ENCODE measurements around the gene DOCK4.

Gene DOCK4

DNA sequence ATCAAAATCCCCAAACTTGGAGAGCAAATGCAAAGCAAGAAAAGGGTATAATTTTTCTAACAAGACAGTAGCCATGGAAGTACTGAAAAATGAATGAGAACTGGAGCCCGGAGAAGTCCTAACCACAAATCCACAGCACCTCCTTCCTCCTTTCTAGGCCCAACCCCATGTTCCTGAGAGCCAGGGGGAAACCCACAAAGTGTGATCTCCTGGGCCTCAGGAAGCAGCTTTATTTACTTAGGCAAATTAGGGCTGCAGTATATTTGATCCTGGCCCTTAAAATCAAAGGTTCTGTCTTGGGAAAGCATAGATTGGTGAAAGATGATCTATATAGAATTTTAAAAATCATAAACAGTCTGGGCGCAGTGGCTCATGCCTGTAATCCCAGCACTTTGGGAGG lies 103.0 kb downstream of the DOCK4 start:
- no peak for FAIRE-seq

- no peak for FAIRE-seq
Observed at GRCh38 chr7:112101201-112101846, 104.9 kb downstream of the DOCK4 start.

- FAIRE-seq, result no peak
Observed at GRCh38 chr7:112097524-112097923, 108.7 kb downstream of the DOCK4 start.

DNA sequence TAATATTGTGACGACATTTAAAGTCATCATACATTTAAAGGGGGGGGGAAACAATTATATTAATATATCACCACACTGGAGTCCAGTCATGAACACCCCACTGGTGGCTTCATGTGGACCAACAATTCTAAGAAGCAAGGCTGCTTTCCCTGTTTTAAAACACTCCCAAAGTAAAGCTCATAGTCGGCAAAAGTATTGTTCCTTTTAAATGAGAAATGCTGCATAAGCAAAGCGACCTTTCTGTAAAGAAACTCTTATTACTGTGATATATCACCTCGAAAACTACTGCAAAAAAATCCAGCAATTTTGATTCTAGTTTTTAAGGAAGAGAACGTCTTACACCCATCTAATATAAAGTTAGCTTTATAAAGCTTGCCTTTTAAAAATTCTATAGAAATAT lies 112.8 kb downstream of the DOCK4 start:
- FAIRE-seq, result no peak

GRCh38 chr7:112092709-112093395 lies 113.3 kb downstream of the DOCK4 start:
- no peak for FAIRE-seq

GRCh38 chr7:112092306-112092705 lies 113.9 kb downstream of the DOCK4 start:
- no peak for FAIRE-seq

GRCh38 chr7:112091768-112092167 lies 114.4 kb downstream of the DOCK4 start:
- no peak for FAIRE-seq

GRCh38 chr7:112089551-112089950 lies 116.6 kb downstream of the DOCK4 start:
- FAIRE-seq, result no peak

- FAIRE-seq, result no peak
Observed at GRCh38 chr7:112088484-112089016, 117.6 kb downstream of the DOCK4 start.

DNA sequence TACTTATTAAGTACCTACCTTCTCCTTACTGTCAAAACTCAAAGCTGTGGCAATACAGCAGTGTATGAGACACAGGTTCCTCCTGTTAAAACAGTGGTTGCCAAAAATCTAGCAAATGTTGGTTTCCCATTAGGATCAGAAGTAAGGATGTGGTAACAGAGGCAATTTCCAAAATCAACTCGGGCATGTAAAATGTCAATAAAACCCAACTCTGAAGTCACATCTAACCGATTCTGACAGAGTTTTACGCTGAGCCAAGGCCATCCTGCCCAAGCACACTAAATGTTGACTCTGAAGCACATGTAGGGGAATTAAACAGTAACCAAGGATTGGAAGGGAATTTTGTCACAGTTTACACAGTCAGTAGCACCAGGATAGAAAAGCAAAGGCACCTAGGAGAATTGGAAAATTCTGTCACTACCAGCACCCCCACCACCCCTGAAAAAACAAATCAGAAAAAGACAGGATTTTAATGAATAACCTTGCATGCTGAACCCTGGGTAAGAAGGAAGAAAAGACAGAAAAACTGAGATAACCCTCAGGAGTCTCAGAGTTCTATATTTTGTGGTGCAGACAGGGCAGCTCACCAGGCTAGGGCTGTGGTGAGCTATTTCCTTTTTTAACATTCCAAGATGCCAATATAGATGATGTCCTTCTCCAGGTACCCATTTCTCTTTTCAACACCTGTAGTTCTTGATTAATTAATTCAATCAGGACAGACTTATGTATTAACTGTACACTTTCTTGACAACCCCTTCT lies 119.5 kb downstream of the DOCK4 start:
- no peak for FAIRE-seq

DNA sequence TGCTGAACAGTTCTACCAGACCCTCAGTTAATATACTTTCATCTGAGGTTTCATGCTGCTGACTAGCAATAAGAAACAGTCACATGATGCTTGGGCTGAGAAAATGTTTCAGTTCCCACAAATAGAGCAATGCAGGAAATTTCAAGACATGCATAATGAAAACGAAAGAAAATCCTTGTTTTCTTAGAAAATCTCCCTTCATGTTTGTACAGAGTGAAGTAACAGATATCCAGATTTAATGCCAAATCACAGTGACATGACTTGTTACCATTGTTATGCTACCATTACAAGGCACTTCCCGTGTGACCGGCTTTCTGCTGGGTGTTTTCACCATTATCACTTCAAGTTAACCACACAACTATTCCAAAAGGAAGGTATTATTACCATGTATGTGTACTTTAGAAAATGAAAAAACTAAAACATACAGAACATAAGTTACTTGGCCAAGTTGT lies 121.7 kb downstream of the DOCK4 start:
- FAIRE-seq, result no peak

DNA sequence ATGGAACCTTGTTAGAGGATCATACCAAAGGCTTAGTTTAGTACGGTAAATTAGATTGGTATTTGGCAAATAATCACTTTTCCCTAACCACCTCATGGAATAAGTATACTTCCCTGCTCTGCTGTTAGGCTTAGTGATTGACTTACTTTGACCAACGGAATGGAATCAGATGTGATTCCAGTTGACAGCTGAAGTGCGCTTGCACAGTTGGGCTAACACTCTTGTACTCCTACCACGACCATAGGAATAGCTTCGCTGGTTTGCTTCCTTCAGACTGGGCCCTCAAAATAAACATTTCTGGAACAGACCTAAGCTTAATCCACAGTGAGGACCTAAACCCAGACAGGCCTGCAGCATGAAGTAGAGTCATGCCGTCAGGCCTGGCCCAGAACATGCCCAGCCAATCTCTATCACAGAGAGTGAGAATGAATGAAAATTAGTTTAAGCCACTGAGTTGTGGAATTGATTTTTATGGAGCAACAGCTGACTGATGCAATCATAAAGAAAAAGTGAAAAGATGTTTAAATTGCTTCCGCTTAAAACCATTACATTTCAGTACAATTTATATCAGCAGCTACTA lies 122.3 kb downstream of the DOCK4 start:
- FAIRE-seq, result no peak

GRCh38 chr7:112082306-112082705 lies 123.9 kb downstream of the DOCK4 start:
- FAIRE-seq, result no peak

DNA sequence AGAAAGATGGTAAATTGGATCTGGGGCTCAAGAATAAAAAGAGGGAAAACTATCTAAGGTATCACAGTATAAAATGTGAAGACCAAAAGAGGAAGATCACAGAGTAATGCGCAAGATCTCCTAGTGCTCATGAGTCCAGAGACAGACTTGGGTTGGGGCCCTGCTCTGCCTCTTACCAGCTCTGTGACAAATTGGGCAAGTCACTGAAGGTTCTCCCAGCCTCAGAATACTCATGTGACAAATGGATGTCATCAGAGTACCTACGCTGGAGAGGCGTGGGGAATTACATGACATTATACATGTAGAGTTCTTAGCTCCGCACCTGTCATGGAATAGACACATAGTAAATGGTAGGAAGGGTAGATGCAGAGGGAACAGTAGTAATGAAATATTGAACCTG lies 124.4 kb downstream of the DOCK4 start:
- FAIRE-seq, result no peak

DNA sequence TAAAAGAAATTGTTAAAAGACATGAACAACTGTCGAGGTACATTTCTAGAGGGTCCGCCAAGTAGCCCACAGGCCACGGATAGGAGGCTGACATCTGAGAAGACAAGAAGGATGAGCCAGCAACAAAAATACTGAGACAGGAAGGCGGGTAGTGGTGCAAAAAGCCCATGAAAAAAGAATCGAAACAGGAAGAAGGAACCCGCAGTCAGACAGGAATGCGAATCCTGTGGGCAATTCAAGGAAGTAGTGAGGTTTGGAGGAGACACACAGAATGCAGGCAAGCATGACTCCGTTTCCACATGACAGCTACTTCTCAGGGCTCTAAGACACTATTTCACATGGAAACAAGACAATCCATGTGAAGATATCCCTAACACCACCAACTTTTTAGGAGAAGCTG lies 125.2 kb downstream of the DOCK4 start:
- FAIRE-seq, result no peak

GRCh38 chr7:112080441-112080840 lies 125.8 kb downstream of the DOCK4 start:
- no peak for FAIRE-seq

GRCh38 chr7:112079673-112080072 lies 126.5 kb downstream of the DOCK4 start:
- FAIRE-seq, result no peak

GRCh38 chr7:112079122-112079521 lies 127.1 kb downstream of the DOCK4 start:
- no peak for FAIRE-seq

- no peak for FAIRE-seq
Observed at GRCh38 chr7:112076324-112076723, 129.9 kb downstream of the DOCK4 start.

DNA sequence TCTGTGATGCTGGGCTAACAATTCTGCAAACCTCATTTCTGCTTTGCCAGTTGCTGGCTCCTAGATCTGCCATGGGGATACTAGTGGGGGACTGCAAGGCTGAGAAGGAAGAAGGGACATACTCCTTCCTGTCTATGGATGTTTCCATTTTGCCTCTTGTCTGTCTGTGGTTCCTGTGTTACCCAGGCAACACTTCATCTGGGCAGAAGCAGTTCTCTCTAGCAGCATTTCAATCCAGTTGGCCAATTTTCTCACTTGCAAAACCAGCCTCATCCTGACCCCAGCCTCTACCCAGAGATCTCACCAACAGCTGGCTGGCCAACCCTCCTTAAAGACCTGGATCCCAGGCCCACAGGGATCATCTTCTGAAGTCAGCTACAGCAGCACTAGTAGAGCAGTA lies 131.7 kb downstream of the DOCK4 start:
- FAIRE-seq, result no peak

DNA sequence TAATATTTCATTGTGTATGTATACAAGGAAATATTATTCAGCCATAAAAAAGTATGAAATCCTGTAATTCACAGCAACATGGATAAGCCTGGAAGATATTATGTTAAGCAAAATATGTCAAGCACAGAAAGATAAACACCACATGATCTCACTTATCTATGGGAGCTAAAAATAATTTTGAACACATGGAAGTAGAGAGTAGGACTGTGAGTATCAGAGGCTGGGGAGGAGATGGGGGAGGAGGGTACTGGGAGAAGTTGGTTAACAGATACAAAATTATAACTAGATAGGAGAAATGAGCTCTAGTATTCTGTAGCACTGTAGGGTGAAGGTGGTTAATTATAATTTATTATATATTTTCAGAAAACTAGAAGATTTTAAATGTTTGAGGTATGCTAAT lies 132.7 kb downstream of the DOCK4 start:
- no peak for FAIRE-seq

GRCh38 chr7:112072541-112073245 lies 133.5 kb downstream of the DOCK4 start:
- FAIRE-seq, result no peak

- no peak for FAIRE-seq
Observed at GRCh38 chr7:112071856-112072255, 134.3 kb downstream of the DOCK4 start.

Data from colon (tissue), 2 donors.